ENCODE data around the gene TMCC1.

DNA sequence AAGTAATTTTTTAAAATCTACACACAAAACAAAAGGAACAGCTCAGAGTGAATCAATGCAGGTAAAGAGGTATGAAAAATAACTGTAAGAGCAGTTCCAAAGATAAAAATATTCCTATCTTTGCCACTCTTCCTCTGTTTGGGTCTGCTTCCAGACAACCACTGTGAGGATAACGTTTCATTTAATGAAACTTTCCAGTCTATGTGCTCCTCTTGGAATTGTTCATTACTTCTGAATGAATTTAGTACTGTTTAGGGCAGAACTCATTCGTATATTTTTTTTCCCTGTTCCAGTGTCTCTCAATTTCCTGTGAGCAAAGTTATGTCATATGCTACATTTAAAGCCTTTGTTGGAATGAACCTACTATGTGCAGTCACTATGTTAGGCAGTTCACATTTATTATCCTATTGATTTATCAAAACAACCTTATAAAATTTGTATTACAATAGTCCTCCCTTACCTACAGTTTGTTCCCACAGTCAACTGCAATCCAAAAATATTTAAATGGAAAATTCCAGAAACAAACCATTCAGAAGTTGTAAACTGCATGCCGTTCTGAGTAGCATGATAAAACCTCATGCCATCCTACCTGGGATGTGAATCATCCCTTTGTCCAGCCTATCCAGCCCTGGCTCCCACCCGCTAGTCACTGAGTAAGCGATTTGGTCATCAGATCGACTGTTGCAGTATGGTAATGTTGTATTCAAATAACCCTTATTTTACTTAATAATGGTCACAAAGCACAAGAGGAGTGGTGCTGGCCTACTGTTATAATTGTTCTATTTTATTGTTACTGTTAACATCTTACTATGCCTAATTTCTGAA lies 98.1 kb downstream of the TMCC1 start:
- TF ChIP-seq, protein P1, sequence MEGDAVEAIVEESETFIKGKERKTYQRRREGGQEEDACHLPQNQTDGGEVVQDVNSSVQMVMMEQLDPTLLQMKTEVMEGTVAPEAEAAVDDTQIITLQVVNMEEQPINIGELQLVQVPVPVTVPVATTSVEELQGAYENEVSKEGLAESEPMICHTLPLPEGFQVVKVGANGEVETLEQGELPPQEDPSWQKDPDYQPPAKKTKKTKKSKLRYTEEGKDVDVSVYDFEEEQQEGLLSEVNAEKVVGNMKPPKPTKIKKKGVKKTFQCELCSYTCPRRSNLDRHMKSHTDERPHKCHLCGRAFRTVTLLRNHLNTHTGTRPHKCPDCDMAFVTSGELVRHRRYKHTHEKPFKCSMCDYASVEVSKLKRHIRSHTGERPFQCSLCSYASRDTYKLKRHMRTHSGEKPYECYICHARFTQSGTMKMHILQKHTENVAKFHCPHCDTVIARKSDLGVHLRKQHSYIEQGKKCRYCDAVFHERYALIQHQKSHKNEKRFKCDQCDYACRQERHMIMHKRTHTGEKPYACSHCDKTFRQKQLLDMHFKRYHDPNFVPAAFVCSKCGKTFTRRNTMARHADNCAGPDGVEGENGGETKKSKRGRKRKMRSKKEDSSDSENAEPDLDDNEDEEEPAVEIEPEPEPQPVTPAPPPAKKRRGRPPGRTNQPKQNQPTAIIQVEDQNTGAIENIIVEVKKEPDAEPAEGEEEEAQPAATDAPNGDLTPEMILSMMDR (IDR thresholded peaks at IDR 0.05), result no peak
- no peak for TF ChIP-seq POLR2A (IDR thresholded peaks at IDR 0.05)
